Lower leg skin (tissue), 3 donors: ENCODE data around the gene RNF43.

Experiments
- CTCF ChIP-seq, 3 donors: fragments of 450-650 bp; IDR thresholded peaks; one replicate each; pipeline ENCODE4 v1.5.1; 2016; ENCODE audit warnings: antibody characterized with exemption in 3 of 3, mild to moderate bottlenecking in 3 of 3, moderate library complexity in 2 of 3
- POLR2A ChIP-seq, 2 donors: fragments of 450-650 bp; IDR thresholded peaks; one replicate each; pipeline ENCODE4 v1.6.1; 2016 to 2017; ENCODE audit warnings: antibody characterized with exemption in 2 of 2, mild to moderate bottlenecking in 1 of 2, moderate library complexity in 1 of 2

- TF ChIP-seq CTCF (IDR thresholded peaks at IDR 0.05): no peak
- TF ChIP-seq POLR2A (IDR thresholded peaks at IDR 0.05): no peak
Observed at GRCh38 chr17:58387834-58388233, 29.5 kb downstream of the RNF43 start.
